NCI-H69 (cell line): ENCODE results near the gene COPS2.
"Not testable (repeated sequence)": the region's sequence is repeated elsewhere in the genome, so short reads cannot be mapped to it uniquely, and the experiment has no call there.

ENCODE experiments used
- DNase-seq: peaks from one replicate; lab custom pipeline; 2025; lab: John Stamatoyannopoulos, UW

The COPS2 gene

GRCh38 chr15:49103002-49103401 is 52.4 kb downstream of the COPS2 start:
- no peak for DNase-seq

- DNase-seq = no peak
Measured at GRCh38 chr15:49101536-49101935, 53.9 kb downstream of the COPS2 start.

- no peak for DNase-seq
Measured at GRCh38 chr15:49096090-49096750, 59.2 kb downstream of the COPS2 start.

- DNase-seq = no peak
Measured at GRCh38 chr15:49094923-49095322, 60.5 kb downstream of the COPS2 start.

- no peak for DNase-seq
Measured at GRCh38 chr15:49093252-49094105, 61.9 kb downstream of the COPS2 start.

- DNase-seq = no peak
Measured at GRCh38 chr15:49088996-49089395, 66.4 kb downstream of the COPS2 start.

GRCh38 chr15:49085696-49086459 is 69.5 kb downstream of the COPS2 start:
- DNase-seq = no peak

- no peak for DNase-seq
Measured at GRCh38 chr15:49084285-49084570, 71.2 kb downstream of the COPS2 start.

GRCh38 chr15:49083401-49084284 is 71.8 kb downstream of the COPS2 start:
- DNase-seq = no peak

- no peak for DNase-seq
Measured at GRCh38 chr15:49082960-49083359, 72.4 kb downstream of the COPS2 start.

- peak; percentile 53 for DNase-seq
Measured at GRCh38 chr15:49079340-49080039, 75.9 kb downstream of the COPS2 start.

- no peak for DNase-seq
Measured at GRCh38 chr15:49075881-49076280, 79.5 kb downstream of the COPS2 start.

GRCh38 chr15:49074589-49075287 is 80.7 kb downstream of the COPS2 start:
- DNase-seq = not testable (repeated sequence)
